ENCODE results near the gene NPLOC4.

NPLOC4 gene

DNA sequence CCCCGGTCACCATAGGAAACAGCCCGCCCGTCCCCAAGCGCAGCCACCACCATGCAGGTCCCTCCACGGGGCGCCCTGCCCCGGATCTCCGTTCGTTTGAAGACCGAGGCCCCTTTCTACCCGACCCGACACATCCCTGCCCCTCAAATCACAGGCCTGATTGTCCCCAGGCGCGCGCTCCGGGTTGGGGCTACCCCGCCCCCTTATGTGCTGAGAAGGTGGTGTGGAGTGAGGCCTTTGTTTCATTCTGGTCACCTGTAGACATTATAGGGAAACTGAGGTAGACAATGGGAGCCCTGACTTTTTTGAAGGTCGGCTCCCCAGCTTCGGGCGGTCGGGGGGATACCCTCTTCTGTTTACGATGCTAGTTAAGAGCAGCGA lies 123.5 kb downstream of the NPLOC4 start:
- Histone ChIP-seq H3K4me1 (ENCODE audit: control insufficient read depth, insufficient read depth, low read length) (peaks cover 21% of the 10 kb centered on the region), H3K36me3 (ENCODE audit: control insufficient read depth, insufficient read depth, low read length) (peaks cover 26% of the 10 kb centered on the region), H3K27me3 (ENCODE audit: control insufficient read depth, insufficient read depth, low read length, poor library complexity, severe bottlenecking) (peaks cover 43% of the 10 kb centered on the region), H3K4me3 (ENCODE audit: insufficient read depth, low read depth, low read length) (peak overlapping the region; percentile 96), H3K27ac (ENCODE audit: insufficient read depth, low read depth, low read length, poor library complexity, severe bottlenecking) (peak overlapping the region; percentile 69), H3K9me3 (ENCODE audit: control insufficient read depth, low read length) (no peaks in the 10 kb centered on the region)
- WGBS, 2 experiments = 1% methylated on average over 23 of the region's 23 CpGs

DNA sequence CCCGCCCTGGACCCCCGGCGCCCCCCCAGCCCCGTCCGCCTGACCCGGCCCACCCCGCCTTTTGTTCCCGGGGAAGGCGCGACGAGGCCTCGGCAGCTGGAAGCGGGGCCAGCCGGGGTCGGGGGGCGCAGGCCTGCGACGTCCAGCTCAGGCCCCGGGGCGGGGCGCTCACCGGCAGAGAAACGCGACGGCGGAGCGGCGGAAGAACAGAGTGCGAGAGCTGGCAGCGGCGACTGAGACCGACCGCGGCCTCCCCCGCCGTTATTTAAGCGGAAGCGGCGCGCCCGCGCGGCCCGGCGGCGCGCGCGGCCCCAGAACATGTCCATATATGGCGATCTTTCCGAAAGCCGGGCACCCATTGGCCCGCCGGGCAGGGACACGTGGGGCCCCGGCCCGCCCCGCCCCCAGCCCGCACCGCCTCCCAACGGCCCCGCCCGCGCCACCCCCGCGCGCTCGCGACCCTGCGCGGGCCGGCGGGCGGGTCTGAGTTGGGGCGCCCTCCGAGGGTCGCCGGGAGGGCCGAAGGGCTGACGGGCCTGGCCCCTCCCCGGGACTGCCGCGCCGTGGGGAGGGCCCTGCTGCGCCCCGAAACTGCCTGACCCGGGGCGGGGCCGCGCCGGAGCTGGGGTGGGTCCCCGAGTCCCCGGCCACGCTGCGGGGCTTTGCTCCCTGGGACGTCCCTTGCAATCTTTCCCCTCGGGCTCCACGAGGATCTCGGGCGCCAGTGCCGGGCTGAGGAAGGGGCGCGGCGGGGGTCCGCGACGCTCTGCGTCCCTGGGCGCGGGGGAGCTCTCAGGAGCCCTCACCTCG lies 124.1 kb downstream of the NPLOC4 start, which contains the start of gene ACTG1:
ACTG1 (minus strand) TSS at position 238 of the 810 bp plus-strand sequence. CDS start 445 bp downstream, outside the sequence.
- Histone ChIP-seq H3K4me3 (ENCODE audit: insufficient read depth, low read depth, low read length) (peak within 1 kb of the TSS; percentile 96), H3K4me1 (ENCODE audit: control insufficient read depth, insufficient read depth, low read length) (peaks cover 15% of the 10 kb centered on the region), H3K36me3 (ENCODE audit: control insufficient read depth, insufficient read depth, low read length) (peaks cover 26% of the 10 kb centered on the region), H3K27me3 (ENCODE audit: control insufficient read depth, insufficient read depth, low read length, poor library complexity, severe bottlenecking) (peaks cover 37% of the 10 kb centered on the region), H3K9me3 (ENCODE audit: control insufficient read depth, low read length) (no peaks in the 10 kb centered on the region), H3K27ac (ENCODE audit: insufficient read depth, low read depth, low read length, poor library complexity, severe bottlenecking) (peak within 1 kb of the TSS; percentile 69)
- WGBS, 2 experiments = 1% methylated on average over 111 of the region's 111 CpGs

- H3K4me1 ChIP-seq (ENCODE audit: control insufficient read depth, insufficient read depth, low read length) = peaks cover 7% of the 10 kb centered on the region
- peaks cover 29% of the 10 kb centered on the region for H3K27me3 ChIP-seq (ENCODE audit: control insufficient read depth, insufficient read depth, low read length, poor library complexity, severe bottlenecking)
- 1% methylated on average over 62 of the region's 62 CpGs for WGBS, 2 experiments
Observed at GRCh38 chr17:81511804-81512561, 124.9 kb downstream of the NPLOC4 start.

DNA sequence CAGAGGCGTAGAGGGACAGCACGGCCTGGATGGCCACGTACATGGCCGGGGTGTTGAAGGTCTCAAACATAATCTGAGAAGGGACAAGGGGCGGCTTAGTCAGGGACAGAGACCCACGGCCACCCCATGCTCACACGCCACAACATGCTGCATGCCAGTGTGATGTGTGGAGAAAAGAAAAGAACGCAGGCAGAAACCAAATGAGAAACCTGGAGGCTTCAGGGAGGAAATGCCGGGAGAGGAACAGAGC lies 125.4 kb downstream of the NPLOC4 start:
- WGBS, 2 experiments = 10 to 18% methylated on average over 9 of the region's 9 CpGs
- Histone ChIP-seq H3K36me3 (ENCODE audit: control insufficient read depth, insufficient read depth, low read length) (peaks cover 26% of the 10 kb centered on the region), H3K27me3 (ENCODE audit: control insufficient read depth, insufficient read depth, low read length, poor library complexity, severe bottlenecking) (peaks cover 24% of the 10 kb centered on the region), H3K4me3 (ENCODE audit: insufficient read depth, low read depth, low read length) (peak overlapping the region; percentile 96), H3K9me3 (ENCODE audit: control insufficient read depth, low read length) (no peaks in the 10 kb centered on the region), H3K4me1 (ENCODE audit: control insufficient read depth, insufficient read depth, low read length) (peaks cover 7% of the 10 kb centered on the region), H3K27ac (ENCODE audit: insufficient read depth, low read depth, low read length, poor library complexity, severe bottlenecking) (no peak overlapping the region)

More at GRCh38 chr17:81511804-81512561, 124.9 kb downstream of the NPLOC4 start:
- Histone ChIP-seq H3K27ac (ENCODE audit: insufficient read depth, low read depth, low read length, poor library complexity, severe bottlenecking) (peak overlapping the region; percentile 67), H3K4me3 (ENCODE audit: insufficient read depth, low read depth, low read length) (peak overlapping the region; percentile 96), H3K9me3 (ENCODE audit: control insufficient read depth, low read length) (no peaks in the 10 kb centered on the region), H3K36me3 (ENCODE audit: control insufficient read depth, insufficient read depth, low read length) (peaks cover 26% of the 10 kb centered on the region)

DNA sequence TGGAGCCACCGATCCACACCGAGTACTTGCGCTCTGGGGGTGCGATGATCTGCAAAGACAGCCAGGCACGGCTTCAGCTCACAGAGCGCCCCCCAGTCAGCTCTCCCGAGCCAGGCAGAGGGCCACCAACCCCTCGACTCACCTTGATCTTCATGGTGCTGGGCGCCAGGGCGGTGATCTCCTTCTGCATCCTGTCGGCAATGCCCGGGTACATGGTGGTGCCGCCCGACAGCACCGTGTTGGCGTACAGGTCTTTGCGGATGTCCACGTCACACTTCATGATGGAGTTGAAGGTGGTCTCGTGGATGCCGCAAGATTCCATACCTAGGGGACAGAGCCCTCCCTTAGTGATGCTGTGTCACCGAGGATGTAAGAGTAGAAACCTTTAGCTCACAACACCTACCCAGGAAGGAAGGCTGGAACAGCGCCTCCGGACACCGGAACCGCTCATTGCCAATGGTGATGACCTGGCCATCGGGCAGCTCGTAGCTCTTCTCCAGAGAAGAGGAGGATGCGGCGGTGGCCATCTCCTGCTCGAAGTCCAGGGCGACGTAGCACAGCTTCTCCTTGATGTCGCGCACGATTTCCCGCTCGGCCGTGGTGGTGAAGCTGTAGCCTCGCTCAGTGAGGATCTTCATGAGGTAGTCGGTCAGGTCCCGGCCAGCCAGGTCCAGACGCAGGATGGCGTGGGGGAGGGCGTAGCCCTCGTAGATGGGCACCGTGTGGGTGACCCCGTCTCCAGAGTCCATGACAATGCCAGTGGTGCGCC lies 125.9 kb downstream of the NPLOC4 start:
- peaks cover 19% of the 10 kb centered on the region for H3K27me3 ChIP-seq (ENCODE audit: control insufficient read depth, insufficient read depth, low read length, poor library complexity, severe bottlenecking)
- H3K9me3 ChIP-seq (ENCODE audit: control insufficient read depth, low read length) = no peaks in the 10 kb centered on the region
- H3K27ac ChIP-seq (ENCODE audit: insufficient read depth, low read depth, low read length, poor library complexity, severe bottlenecking) = no peak overlapping the region
- peaks cover 7% of the 10 kb centered on the region for H3K4me1 ChIP-seq (ENCODE audit: control insufficient read depth, insufficient read depth, low read length)
- WGBS, 2 experiments = 11 to 15% methylated on average over 48 of the region's 48 CpGs
- peak overlapping the region; percentile 96 for H3K4me3 ChIP-seq (ENCODE audit: insufficient read depth, low read depth, low read length)
- H3K36me3 ChIP-seq (ENCODE audit: control insufficient read depth, insufficient read depth, low read length) = peaks cover 26% of the 10 kb centered on the region

GRCh38 chr17:81509972-81510784 lies 126.7 kb downstream of the NPLOC4 start:
- WGBS, 2 experiments = 36 to 41% methylated on average over 22 of the region's 22 CpGs
- Histone ChIP-seq H3K27ac (ENCODE audit: insufficient read depth, low read depth, low read length, poor library complexity, severe bottlenecking) (no peak overlapping the region), H3K36me3 (ENCODE audit: control insufficient read depth, insufficient read depth, low read length) (peaks cover 26% of the 10 kb centered on the region), H3K9me3 (ENCODE audit: control insufficient read depth, low read length) (no peaks in the 10 kb centered on the region), H3K4me1 (ENCODE audit: control insufficient read depth, insufficient read depth, low read length) (peaks cover 7% of the 10 kb centered on the region), H3K27me3 (ENCODE audit: control insufficient read depth, insufficient read depth, low read length, poor library complexity, severe bottlenecking) (peaks cover 18% of the 10 kb centered on the region), H3K4me3 (ENCODE audit: insufficient read depth, low read depth, low read length) (peak overlapping the region; percentile 96)

- H3K4me3 ChIP-seq (ENCODE audit: insufficient read depth, low read depth, low read length) = peak overlapping the region; percentile 96
- WGBS, 2 experiments = 70 to 74% methylated on average over 12 of the region's 12 CpGs
- peaks cover 15% of the 10 kb centered on the region for H3K27me3 ChIP-seq (ENCODE audit: control insufficient read depth, insufficient read depth, low read length, poor library complexity, severe bottlenecking)
- no peaks in the 10 kb centered on the region for H3K9me3 ChIP-seq (ENCODE audit: control insufficient read depth, low read length)
- no peak overlapping the region for H3K27ac ChIP-seq (ENCODE audit: insufficient read depth, low read depth, low read length, poor library complexity, severe bottlenecking)
- H3K4me1 ChIP-seq (ENCODE audit: control insufficient read depth, insufficient read depth, low read length) = peaks cover 7% of the 10 kb centered on the region
- H3K36me3 ChIP-seq (ENCODE audit: control insufficient read depth, insufficient read depth, low read length) = peaks cover 26% of the 10 kb centered on the region
Observed at GRCh38 chr17:81509207-81509971, 127.5 kb downstream of the NPLOC4 start.

GRCh38 chr17:81508639-81509206 lies 128.2 kb downstream of the NPLOC4 start:
- H3K27ac ChIP-seq (ENCODE audit: insufficient read depth, low read depth, low read length, poor library complexity, severe bottlenecking) = no peak overlapping the region
- 84 to 89% methylated on average over 10 of the region's 10 CpGs for WGBS, 2 experiments
- peaks cover 8% of the 10 kb centered on the region for H3K27me3 ChIP-seq (ENCODE audit: control insufficient read depth, insufficient read depth, low read length, poor library complexity, severe bottlenecking)
- H3K36me3 ChIP-seq (ENCODE audit: control insufficient read depth, insufficient read depth, low read length) = peaks cover 26% of the 10 kb centered on the region
- peaks cover 7% of the 10 kb centered on the region for H3K4me1 ChIP-seq (ENCODE audit: control insufficient read depth, insufficient read depth, low read length)
- H3K9me3 ChIP-seq (ENCODE audit: control insufficient read depth, low read length) = no peaks in the 10 kb centered on the region
- H3K4me3 ChIP-seq (ENCODE audit: insufficient read depth, low read depth, low read length) = peak overlapping the region; percentile 21

Data from ectodermal cell (in vitro differentiated cells).